Neural progenitor cell (in vitro differentiated cells): Measurements from ENCODE around the gene ATL3. TPM values are rescaled to one million over a fixed set of nuclear protein-coding genes. Genes with fewer than 3 reads are reported as not detected.
"Not testable (repeated sequence)": the region's sequence is repeated elsewhere in the genome, so short reads cannot be mapped to it uniquely, and the experiment has no call there.

Experiments used
- DNase-seq: peaks from one replicate; pipeline ENCODE4 v3.0.0-alpha.2; 2016; ENCODE audit warnings: low spot score
- H2AFZ ChIP-seq: fragments of 200-600 bp; sonication (generic); replicated peaks from 2 replicates; pipeline ENCODE4 v1.6.1; 2016; ENCODE audit warnings: antibody characterized with exemption
- H3F3A ChIP-seq: fragments of 200-600 bp; sonication (generic); 2 replicates; pipeline ENCODE4 v1.6.1; 2016; ENCODE audit warnings: antibody characterized with exemption, low read depth
- H3K27ac ChIP-seq: fragments of 200-600 bp; sonication (generic); 2 replicates; pipeline ENCODE4 v1.5.1; 2016; ENCODE audit warnings: mild to moderate bottlenecking
- H3K27me3 ChIP-seq: fragments of 200-600 bp; sonication (generic); 2 replicates; pipeline ENCODE4 v1.6.1; 2016; ENCODE audit warnings: mild to moderate bottlenecking, moderate library complexity
- H3K36me3 ChIP-seq: fragments of 200-600 bp; sonication (generic); 2 replicates; pipeline ENCODE4 v1.5.1; 2016
- H3K4me1 ChIP-seq: fragments of 200-600 bp; sonication (generic); 2 replicates; pipeline ENCODE4 v1.6.1; 2016; ENCODE audit warnings: mixed run types
- H3K4me2 ChIP-seq: fragments of 200-600 bp; sonication (generic); 2 replicates; pipeline ENCODE4 v1.6.1; 2016
- H3K4me3 ChIP-seq: fragments of 200-600 bp; sonication (generic); 2 replicates; pipeline ENCODE4 v1.5.1; 2016
- H3K79me2 ChIP-seq: fragments of 200-600 bp; sonication (generic); 2 replicates; pipeline ENCODE4 v1.6.1; 2016; ENCODE audit warnings: low read depth
- H3K9ac ChIP-seq: fragments of 200-600 bp; sonication (generic); 2 replicates; pipeline ENCODE4 v1.6.1; 2016
- H3K9me3 ChIP-seq: fragments of 200-600 bp; sonication (generic); 2 replicates; pipeline ENCODE4 v1.5.1; 2016; ENCODE audit warnings: low read depth
- H4K20me1 ChIP-seq: fragments of 200-600 bp; sonication (generic); 2 replicates; pipeline ENCODE4 v1.6.1; 2016; ENCODE audit warnings: low read depth
- H3K27ac Mint-ChIP-seq: 3 replicates; pipeline ENCODE4 v1.8.0; 2021; ENCODE audit warnings: mixed read lengths
- H3K27me3 Mint-ChIP-seq: 2 replicates; pipeline ENCODE4 v1.8.0; 2022; ENCODE audit warnings: low read depth, mild to moderate bottlenecking, inconsistent platforms, moderate library complexity, mixed read lengths; ENCODE audit not compliant: insufficient read depth
- H3K36me3 Mint-ChIP-seq: 3 replicates; pipeline ENCODE4 v1.8.0; 2021; ENCODE audit warnings: mixed read lengths
- H3K4me1 Mint-ChIP-seq: 3 replicates; pipeline ENCODE4 v1.8.0; 2021; ENCODE audit warnings: mixed read lengths
- H3K4me3 Mint-ChIP-seq: 3 replicates; pipeline ENCODE4 v1.8.0; 2021; ENCODE audit warnings: mild to moderate bottlenecking, moderate library complexity, mixed read lengths
- H3K9me3 Mint-ChIP-seq: 3 replicates; pipeline ENCODE4 v1.8.0; 2020; ENCODE audit warnings: mixed read lengths
- EZH2 ChIP-seq: fragments of 200-600 bp; sonication (generic); IDR thresholded peaks from 2 replicates; pipeline ENCODE4 v1.6.1; 2017; ENCODE audit warnings: antibody characterized with exemption, mild to moderate bottlenecking, moderate library complexity
- EZH2phosphoT487 ChIP-seq: fragments of 200-600 bp; sonication (generic); IDR thresholded peaks from 2 replicates; pipeline ENCODE4 v1.6.1; 2017; ENCODE audit warnings: antibody characterized with exemption
- total RNA-seq: library from RNA; depleted of rRNA; stranded (reverse); fragments of >200 nt; gene quantifications from 2 replicates; pipeline ENCODE4 v1.2.3, GENCODE V29; 2015; ENCODE audit warnings: low replicate concordance
- TF ChIP-seq, protein P1 (sequence below): fragments of 200-600 bp; sonication (generic); IDR thresholded peaks from 2 replicates; pipeline ENCODE4 v1.5.1; 2017; ENCODE audit warnings: antibody characterized with exemption, mild to moderate bottlenecking

Gene ATL3
- total RNA-seq, 1 donor from 2014 or later, result 19.5 TPM

DNA sequence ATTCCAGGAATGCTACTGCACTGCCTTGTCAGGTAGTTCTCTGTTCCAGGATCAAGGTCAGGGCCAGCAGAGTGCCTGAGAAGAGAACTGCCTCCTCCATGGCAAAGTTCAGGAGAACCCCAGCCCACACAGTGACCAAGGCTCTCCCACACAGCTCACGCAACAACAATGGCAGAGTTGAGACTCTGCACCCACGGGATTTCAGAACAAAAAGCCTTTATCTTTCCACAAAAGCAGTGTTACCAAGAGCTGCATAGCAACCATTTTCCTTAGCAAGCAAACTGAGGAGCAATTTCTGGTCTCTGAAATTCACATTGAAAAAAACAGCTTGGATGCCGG is 68.0 kb downstream of the ATL3 start:
- Mint-ChIP-seq H3K36me3 (no peaks in the 10 kb centered on the region), H3K27ac (peak overlapping the region; percentile 86), H3K4me3 (no peak overlapping the region), H3K4me1 (peaks cover 22% of the 10 kb centered on the region), H3K9me3 (no peaks in the 10 kb centered on the region), H3K27me3 (peaks cover 2% of the 10 kb centered on the region)
- Histone ChIP-seq H3K4me2 (peak overlapping the region; percentile 59), H2AFZ (no peak overlapping the region), H3K79me2 (no peaks in the 10 kb centered on the region), H3K36me3 (no peaks in the 10 kb centered on the region), H3K27me3 (no peaks in the 10 kb centered on the region), H3K27ac (no peak overlapping the region), H3K9ac (no peak overlapping the region), H4K20me1 (no peaks in the 10 kb centered on the region), H3K4me3 (no peak overlapping the region), H3F3A (no peaks in the 10 kb centered on the region), H3K9me3 (no peaks in the 10 kb centered on the region), H3K4me1 (peaks cover 11% of the 10 kb centered on the region)
- TF ChIP-seq EZH2phosphoT487 (no peak), EZH2 (no peak)
- TF ChIP-seq, protein P1, sequence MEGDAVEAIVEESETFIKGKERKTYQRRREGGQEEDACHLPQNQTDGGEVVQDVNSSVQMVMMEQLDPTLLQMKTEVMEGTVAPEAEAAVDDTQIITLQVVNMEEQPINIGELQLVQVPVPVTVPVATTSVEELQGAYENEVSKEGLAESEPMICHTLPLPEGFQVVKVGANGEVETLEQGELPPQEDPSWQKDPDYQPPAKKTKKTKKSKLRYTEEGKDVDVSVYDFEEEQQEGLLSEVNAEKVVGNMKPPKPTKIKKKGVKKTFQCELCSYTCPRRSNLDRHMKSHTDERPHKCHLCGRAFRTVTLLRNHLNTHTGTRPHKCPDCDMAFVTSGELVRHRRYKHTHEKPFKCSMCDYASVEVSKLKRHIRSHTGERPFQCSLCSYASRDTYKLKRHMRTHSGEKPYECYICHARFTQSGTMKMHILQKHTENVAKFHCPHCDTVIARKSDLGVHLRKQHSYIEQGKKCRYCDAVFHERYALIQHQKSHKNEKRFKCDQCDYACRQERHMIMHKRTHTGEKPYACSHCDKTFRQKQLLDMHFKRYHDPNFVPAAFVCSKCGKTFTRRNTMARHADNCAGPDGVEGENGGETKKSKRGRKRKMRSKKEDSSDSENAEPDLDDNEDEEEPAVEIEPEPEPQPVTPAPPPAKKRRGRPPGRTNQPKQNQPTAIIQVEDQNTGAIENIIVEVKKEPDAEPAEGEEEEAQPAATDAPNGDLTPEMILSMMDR, result no peak
- DNase-seq, result peak; percentile 34

DNA sequence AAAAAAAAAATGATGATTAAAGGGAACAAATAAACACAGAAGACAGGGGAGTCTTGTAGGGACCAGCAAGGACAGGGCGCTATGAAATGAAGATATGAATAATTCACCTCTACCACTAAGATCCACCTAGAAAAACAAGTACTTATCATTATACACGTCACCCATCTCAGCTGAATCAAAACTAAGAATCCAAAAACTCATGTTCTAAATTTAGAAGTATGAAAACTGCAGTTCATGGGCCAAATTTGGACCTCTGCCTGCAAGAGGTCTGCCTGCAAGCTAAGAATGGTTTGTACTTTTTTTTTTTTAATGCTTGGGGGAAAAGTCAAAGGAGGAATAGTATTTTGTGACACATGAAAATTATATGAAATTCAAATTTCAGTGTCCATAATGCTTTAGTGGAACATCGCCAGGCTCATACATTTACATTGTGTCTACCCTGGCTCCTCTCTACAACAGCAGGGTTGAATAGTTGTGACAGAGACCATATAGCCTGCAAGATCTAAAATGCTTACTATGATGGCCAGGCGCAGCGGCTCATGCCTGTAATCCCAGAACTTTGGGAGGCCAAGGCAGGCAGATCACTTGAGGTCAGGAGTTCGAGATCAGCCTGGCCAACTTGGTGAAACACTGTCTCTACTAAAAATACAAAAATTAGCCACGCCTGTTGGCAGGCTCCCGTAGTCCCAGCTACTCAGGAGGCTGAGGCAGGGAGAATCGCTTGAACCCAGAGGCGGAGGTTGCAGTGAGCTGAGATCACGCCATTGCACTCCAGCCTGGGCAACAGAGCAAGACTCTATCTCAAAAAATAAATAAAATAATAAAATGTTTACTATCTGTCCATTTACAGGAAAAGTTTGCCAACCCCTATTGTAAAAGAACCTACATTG is 68.6 kb downstream of the ATL3 start:
- not testable (repeated sequence) for H3K4me3 Mint-ChIP-seq, H3K27ac ChIP-seq, H4K20me1 ChIP-seq, H3K4me2 ChIP-seq, H3K79me2 ChIP-seq, H2AFZ ChIP-seq, H3K9ac ChIP-seq, H3K4me3 ChIP-seq, H3F3A ChIP-seq, H3K36me3 ChIP-seq, DNase-seq, H3K27me3 ChIP-seq, H3K36me3 Mint-ChIP-seq, H3K27me3 Mint-ChIP-seq, H3K9me3 ChIP-seq, H3K9me3 Mint-ChIP-seq
- H3K27ac Mint-ChIP-seq, result peak overlapping the region; percentile 86
- H3K4me1 ChIP-seq, result peaks cover 11% of the 10 kb centered on the region
- peaks cover 22% of the 10 kb centered on the region for H3K4me1 Mint-ChIP-seq

DNA sequence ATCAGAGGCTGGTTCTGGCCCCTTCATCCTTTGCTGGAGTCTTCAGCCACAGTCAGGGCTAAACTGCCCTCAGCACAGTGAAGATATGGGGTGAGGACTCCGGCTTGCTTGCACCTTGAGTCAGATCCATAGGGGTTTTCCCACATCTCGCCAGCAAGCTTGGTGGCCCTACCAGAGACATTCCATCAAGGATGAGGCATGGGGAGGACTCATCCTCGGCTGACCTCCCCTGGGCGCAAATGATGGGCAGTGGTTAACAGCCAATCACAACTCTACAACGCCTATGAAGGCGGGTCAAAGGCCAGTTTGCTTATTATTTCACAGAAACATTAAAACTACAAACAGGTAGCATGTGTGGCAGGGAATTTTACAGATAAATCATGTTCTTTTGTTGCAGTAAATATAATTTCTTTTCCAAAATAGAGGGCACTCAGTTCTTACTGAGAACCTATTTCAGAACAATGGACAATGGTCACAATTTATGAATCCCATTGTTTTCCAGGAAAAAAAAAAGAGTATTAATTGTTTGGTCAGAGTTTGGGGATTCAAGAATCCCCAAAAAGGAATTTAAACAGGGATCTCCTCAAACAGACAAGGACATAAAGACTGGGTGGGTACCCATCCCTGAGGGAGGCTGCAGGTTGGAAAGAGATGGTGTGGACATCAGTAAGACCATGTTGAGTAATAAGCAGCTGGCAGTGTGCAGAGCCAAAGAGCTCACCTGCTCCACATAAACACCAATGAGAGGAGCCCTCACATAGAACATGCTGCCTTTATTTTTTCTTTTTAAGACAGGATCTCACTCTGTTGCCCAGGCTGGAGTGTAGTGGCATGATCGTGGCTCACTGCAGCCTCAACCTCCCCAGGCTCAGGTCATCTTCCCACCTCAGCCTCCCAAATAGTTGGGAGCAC is 71.7 kb downstream of the ATL3 start:
- H2AFZ ChIP-seq, result no peak overlapping the region
- DNase-seq, result no peak
- no peaks in the 10 kb centered on the region for H3K36me3 Mint-ChIP-seq

More for the DNA sequence above, 71.7 kb downstream of the ATL3 start:
- Mint-ChIP-seq H3K4me3 (no peak overlapping the region), H3K4me1 (peaks cover 16% of the 10 kb centered on the region), H3K9me3 (peaks cover 3% of the 10 kb centered on the region), H3K27me3 (no peaks in the 10 kb centered on the region), H3K27ac (no peak overlapping the region)
- Histone ChIP-seq H3K4me1 (peaks cover 11% of the 10 kb centered on the region), H3K36me3 (no peaks in the 10 kb centered on the region), H3F3A (no peaks in the 10 kb centered on the region), H3K4me3 (no peak overlapping the region), H3K9me3 (no peaks in the 10 kb centered on the region), H4K20me1 (no peaks in the 10 kb centered on the region), H3K9ac (no peak overlapping the region), H3K27ac (no peak overlapping the region), H3K79me2 (no peaks in the 10 kb centered on the region), H3K27me3 (no peaks in the 10 kb centered on the region), H3K4me2 (no peak overlapping the region)
- TF ChIP-seq EZH2phosphoT487 (no peak), EZH2 (no peak)
- TF ChIP-seq, protein P1, result no peak
